ENCODE measurements around the gene ANO4. TPM values are rescaled to one million over a fixed set of nuclear protein-coding genes. Genes with fewer than 3 reads are reported as not detected.

Gene ANO4
- total RNA-seq, 2 donors from 2014 or later: 3.4 to 4.0 TPM

DNA sequence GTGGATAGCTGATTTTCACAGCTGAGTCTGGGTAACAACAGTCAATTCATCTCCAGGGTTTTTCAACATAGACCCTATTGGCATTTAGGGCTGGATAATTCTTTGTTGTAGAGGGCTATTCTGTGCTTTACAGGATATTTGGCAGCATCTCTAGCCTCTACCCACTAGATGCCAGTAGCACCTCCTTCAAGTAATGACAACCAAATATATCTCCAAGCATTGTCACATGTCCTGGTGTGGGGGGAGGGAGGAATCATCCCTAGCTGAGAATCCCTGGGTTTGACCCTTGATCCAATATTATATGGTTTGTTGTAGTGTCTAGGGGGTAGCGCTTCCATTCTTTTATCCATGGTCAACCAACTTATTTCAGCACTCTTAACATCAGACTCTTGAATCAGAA is 157.2 kb downstream of the ANO4 start:
- Histone ChIP-seq H3K4me1 (ENCODE audit: control insufficient read depth, insufficient read depth, low read length) (peaks cover 5% of the 10 kb centered on the region), H3K9ac (ENCODE audit: extremely low read depth, low read length, poor library complexity, severe bottlenecking) (no peak overlapping the region), H3K27me3 (ENCODE audit: control insufficient read depth, insufficient read depth, low read length, poor library complexity, severe bottlenecking) (peaks cover 10% of the 10 kb centered on the region), H3K36me3 (ENCODE audit: control insufficient read depth, insufficient read depth, low read length) (no peaks in the 10 kb centered on the region), H3K9me3 (ENCODE audit: control insufficient read depth, low read length) (no peaks in the 10 kb centered on the region), H3K4me3 (ENCODE audit: low read length) (no peak overlapping the region), H3K27ac (ENCODE audit: low read depth, low read length) (no peak overlapping the region)
- H3K27ac Mint-ChIP-seq: no peak overlapping the region
- no peaks in the 10 kb centered on the region for H3K9me3 Mint-ChIP-seq
- TF ChIP-seq, protein P1, sequence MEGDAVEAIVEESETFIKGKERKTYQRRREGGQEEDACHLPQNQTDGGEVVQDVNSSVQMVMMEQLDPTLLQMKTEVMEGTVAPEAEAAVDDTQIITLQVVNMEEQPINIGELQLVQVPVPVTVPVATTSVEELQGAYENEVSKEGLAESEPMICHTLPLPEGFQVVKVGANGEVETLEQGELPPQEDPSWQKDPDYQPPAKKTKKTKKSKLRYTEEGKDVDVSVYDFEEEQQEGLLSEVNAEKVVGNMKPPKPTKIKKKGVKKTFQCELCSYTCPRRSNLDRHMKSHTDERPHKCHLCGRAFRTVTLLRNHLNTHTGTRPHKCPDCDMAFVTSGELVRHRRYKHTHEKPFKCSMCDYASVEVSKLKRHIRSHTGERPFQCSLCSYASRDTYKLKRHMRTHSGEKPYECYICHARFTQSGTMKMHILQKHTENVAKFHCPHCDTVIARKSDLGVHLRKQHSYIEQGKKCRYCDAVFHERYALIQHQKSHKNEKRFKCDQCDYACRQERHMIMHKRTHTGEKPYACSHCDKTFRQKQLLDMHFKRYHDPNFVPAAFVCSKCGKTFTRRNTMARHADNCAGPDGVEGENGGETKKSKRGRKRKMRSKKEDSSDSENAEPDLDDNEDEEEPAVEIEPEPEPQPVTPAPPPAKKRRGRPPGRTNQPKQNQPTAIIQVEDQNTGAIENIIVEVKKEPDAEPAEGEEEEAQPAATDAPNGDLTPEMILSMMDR (conservative IDR thresholded peaks at IDR 0.05): peak; percentile 46
- no CpG with 5 or more reads among the region's 1 CpG for WGBS, 2 experiments (ENCODE audit: insufficient coverage in 1 of 2, insufficient read length in 1 of 2)
- DNase-seq: peak; percentile 62
- H3K4me3 Mint-ChIP-seq: no peak overlapping the region
- peaks cover 11% of the 10 kb centered on the region for H3K27me3 Mint-ChIP-seq (ENCODE audit: insufficient read depth)
- peaks cover 37% of the 10 kb centered on the region for H3K4me1 Mint-ChIP-seq
- no peaks in the 10 kb centered on the region for H3K36me3 Mint-ChIP-seq (ENCODE audit: low read depth)

DNA sequence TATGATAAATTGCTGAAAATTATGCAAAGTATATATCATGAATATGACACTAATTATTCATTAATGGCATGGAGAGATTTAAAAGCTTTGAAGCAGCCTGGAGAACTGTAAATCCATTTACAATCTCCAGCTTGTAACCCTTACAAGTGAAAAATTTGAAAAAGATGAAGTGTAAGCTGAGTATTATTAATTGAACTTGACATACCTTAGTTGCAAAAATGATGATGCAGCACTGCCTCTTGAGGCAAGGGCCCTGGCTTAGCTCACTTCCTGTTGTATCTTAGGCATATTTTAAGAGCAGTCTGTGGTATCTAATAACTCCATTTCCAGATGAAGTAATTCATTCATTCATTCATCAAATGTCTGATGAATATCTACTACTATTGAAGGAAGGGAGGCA is 158.6 kb downstream of the ANO4 start:
- no peak overlapping the region for H3K4me3 ChIP-seq (ENCODE audit: low read length)
- TF ChIP-seq, protein P1 (conservative IDR thresholded peaks at IDR 0.05): no peak
- H3K27me3 ChIP-seq (ENCODE audit: control insufficient read depth, insufficient read depth, low read length, poor library complexity, severe bottlenecking): peaks cover 10% of the 10 kb centered on the region
- H3K27me3 Mint-ChIP-seq (ENCODE audit: insufficient read depth): peaks cover 11% of the 10 kb centered on the region
- H3K4me3 Mint-ChIP-seq: no peak overlapping the region
- H3K4me1 Mint-ChIP-seq: peaks cover 37% of the 10 kb centered on the region
- no peaks in the 10 kb centered on the region for H3K9me3 Mint-ChIP-seq
- peaks cover 5% of the 10 kb centered on the region for H3K4me1 ChIP-seq (ENCODE audit: control insufficient read depth, insufficient read depth, low read length)
- no peaks in the 10 kb centered on the region for H3K36me3 ChIP-seq (ENCODE audit: control insufficient read depth, insufficient read depth, low read length)
- DNase-seq: no peak
- peak overlapping the region; percentile 27 for H3K27ac Mint-ChIP-seq
- no peaks in the 10 kb centered on the region for H3K9me3 ChIP-seq (ENCODE audit: control insufficient read depth, low read length)
- H3K27ac ChIP-seq (ENCODE audit: low read depth, low read length): peak overlapping the region; percentile 62
- no peaks in the 10 kb centered on the region for H3K36me3 Mint-ChIP-seq (ENCODE audit: low read depth)
- H3K9ac ChIP-seq (ENCODE audit: extremely low read depth, low read length, poor library complexity, severe bottlenecking): no peak overlapping the region

DNA sequence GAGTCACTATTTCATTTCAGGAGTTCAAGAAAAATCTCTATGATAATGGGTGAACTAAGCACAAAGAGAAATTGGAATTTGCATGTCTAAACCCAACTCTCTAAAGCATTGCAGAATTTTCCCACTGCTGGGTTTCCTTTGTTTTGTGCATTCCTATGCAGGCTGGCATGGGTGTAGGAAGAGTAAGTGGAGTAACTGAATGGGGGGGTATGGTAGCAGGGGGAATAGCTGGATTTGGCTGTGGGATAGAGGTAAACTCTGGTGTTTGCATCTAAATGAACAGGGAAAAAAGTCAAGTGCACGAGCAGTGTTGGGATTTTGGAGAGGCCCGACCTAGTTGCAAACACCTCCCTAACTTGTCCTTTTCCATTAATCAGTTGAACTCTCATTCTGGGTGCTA is 159.1 kb downstream of the ANO4 start:
- no peak overlapping the region for H3K4me3 Mint-ChIP-seq
- H3K9me3 ChIP-seq (ENCODE audit: control insufficient read depth, low read length): no peaks in the 10 kb centered on the region
- peaks cover 37% of the 10 kb centered on the region for H3K4me1 Mint-ChIP-seq
- TF ChIP-seq, protein P1 (conservative IDR thresholded peaks at IDR 0.05): no peak
- H3K27me3 Mint-ChIP-seq (ENCODE audit: insufficient read depth): peaks cover 12% of the 10 kb centered on the region
- no peaks in the 10 kb centered on the region for H3K9me3 Mint-ChIP-seq
- H3K4me3 ChIP-seq (ENCODE audit: low read length): no peak overlapping the region
- H3K36me3 ChIP-seq (ENCODE audit: control insufficient read depth, insufficient read depth, low read length): no peaks in the 10 kb centered on the region
- H3K9ac ChIP-seq (ENCODE audit: extremely low read depth, low read length, poor library complexity, severe bottlenecking): no peak overlapping the region
- WGBS, 2 experiments (ENCODE audit: insufficient coverage in 1 of 2, insufficient read length in 1 of 2): 67 to 76% methylated on average over 2 of the region's 2 CpGs
- peak overlapping the region; percentile 62 for H3K27ac ChIP-seq (ENCODE audit: low read depth, low read length)
- H3K27ac Mint-ChIP-seq: no peak overlapping the region
- no peaks in the 10 kb centered on the region for H3K36me3 Mint-ChIP-seq (ENCODE audit: low read depth)
- DNase-seq: peak; percentile 64
- peaks cover 5% of the 10 kb centered on the region for H3K4me1 ChIP-seq (ENCODE audit: control insufficient read depth, insufficient read depth, low read length)
- H3K27me3 ChIP-seq (ENCODE audit: control insufficient read depth, insufficient read depth, low read length, poor library complexity, severe bottlenecking): peaks cover 10% of the 10 kb centered on the region

Measured in endodermal cell (in vitro differentiated cells).